ENCODE data around the gene CD244. TPM values are rescaled to one million over a fixed set of nuclear protein-coding genes. Genes with fewer than 3 reads are reported as not detected.

The CD244 gene
- total RNA-seq, 5 donors from 2014 or later (not counting 1 experiment from before 2014, with no cell fraction given), result 1.1 to 12.4 (median 2.9) TPM

DNA sequence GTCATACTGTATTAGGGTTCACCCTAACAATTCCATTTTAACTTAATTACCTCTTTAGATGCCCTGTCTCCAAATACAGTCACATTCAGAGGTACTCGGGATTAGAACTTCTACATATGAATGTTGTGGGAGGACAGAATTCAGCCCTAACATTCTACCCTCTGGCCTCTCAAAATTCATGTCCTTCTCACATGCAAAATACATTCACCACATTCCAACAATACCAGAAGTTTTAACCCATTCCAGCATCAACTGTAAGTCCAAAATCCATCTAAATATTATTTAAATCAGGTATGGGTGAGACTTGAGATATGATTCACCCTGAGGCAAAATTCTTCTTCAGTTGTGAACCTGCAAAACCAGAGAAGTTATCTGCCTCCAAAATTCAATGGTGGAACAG, 52.2 kb downstream of the CD244 start:
- Mint-ChIP-seq H3K27ac (peak overlapping the region in 1 of 2 donors; percentile 12), H3K36me3 (peaks cover 79% of the 10 kb centered on the region), H3K27me3 (no peaks in the 10 kb centered on the region), H3K9me3 (peaks cover 7 to 17% (median 9%) of the 10 kb centered on the region in 3 donors), H3K4me3 (no peak overlapping the region), H3K4me1 (peaks cover 75 to 79% (median 77%) of the 10 kb centered on the region in 3 donors)
- ChIA-PET POLR2A (no interaction called here), CTCF (interaction anchor here in 1 of 2 donors (0.6 kb wide), 1 partner anchor 191 kb away, joined by 3 read pairs; no protein-coding TSS in a partner anchor)
- peaks cover 8 to 86% of the 10 kb centered on the region in 2 donors for H3K36me3 ChIP-seq (ENCODE audit: control insufficient read depth in 2 of 2, extremely low read depth in 1 of 2, insufficient read depth in 1 of 2, low read length in 1 of 2)
- H3K4me1 ChIP-seq (ENCODE audit: control insufficient read depth in 1 of 2, extremely low read depth in 1 of 2, insufficient read depth in 2 of 2, low read length in 2 of 2), result peaks cover 0 to 33% of the 10 kb centered on the region in 2 experiments
- no peak overlapping the region for H3K4me3 ChIP-seq (ENCODE audit: control insufficient read depth in 1 of 2, extremely low read depth in 1 of 2, low read length in 1 of 2)
- WGBS (ENCODE audit: insufficient coverage), result no CpG with 5 or more reads among the region's 1 CpG
- DNase-seq (no peak), ATAC-seq (replicated peaks in 1 of 4) (no peak)
- H3K9me3 ChIP-seq, result peaks cover 5% of the 10 kb centered on the region
- no peak overlapping the region for H3K27ac ChIP-seq (ENCODE audit: low read length)
- H3K27me3 ChIP-seq (replicated peaks in 1 of 2; ENCODE audit: control insufficient read depth in 2 of 2, extremely low read depth in 1 of 2, insufficient read depth in 2 of 2, low read length in 1 of 2), result no peaks in the 10 kb centered on the region

DNA sequence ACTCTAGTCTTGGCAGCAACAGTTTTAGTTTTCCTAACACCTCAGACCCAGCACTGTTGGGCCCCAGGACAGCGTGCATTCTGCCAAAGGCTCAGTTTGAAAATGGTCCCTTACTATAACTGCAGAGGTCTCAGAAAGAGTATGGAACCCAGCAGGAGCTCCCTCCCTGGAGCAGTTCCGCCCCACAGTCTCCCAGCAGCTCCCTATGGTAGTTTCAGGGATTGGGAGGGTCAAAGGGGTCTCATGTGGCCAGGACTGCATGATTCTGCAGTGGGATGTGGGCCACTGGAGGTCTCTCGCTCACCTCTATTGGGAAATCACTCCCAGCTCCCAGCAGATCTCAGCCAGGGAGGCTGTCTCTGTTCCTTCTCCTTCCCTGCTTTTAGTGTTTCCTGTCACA, 54.4 kb downstream of the CD244 start:
- ATAC-seq (replicated peaks in 1 of 4) (no peak), DNase-seq (no peak)
- Mint-ChIP-seq H3K27me3 (no peaks in the 10 kb centered on the region), H3K9me3 (peaks cover 7 to 18% (median 9%) of the 10 kb centered on the region in 3 donors), H3K4me1 (peaks cover 90 to 94% (median 91%) of the 10 kb centered on the region in 3 donors), H3K36me3 (peaks cover 85% of the 10 kb centered on the region), H3K27ac (peak overlapping the region; percentile 25 to 68), H3K4me3 (peak overlapping the region in 1 of 3 donors; percentile 71)
- Histone ChIP-seq H3K27me3 (replicated peaks in 1 of 2; ENCODE audit: control insufficient read depth in 2 of 2, extremely low read depth in 1 of 2, insufficient read depth in 2 of 2, low read length in 1 of 2) (no peaks in the 10 kb centered on the region), H3K27ac (ENCODE audit: low read length) (no peak overlapping the region), H3K4me1 (ENCODE audit: control insufficient read depth in 1 of 2, extremely low read depth in 1 of 2, insufficient read depth in 2 of 2, low read length in 2 of 2) (peaks cover 0 to 32% of the 10 kb centered on the region in 2 experiments), H3K9me3 (peaks cover 12% of the 10 kb centered on the region), H3K36me3 (ENCODE audit: control insufficient read depth in 2 of 2, extremely low read depth in 1 of 2, insufficient read depth in 1 of 2, low read length in 1 of 2) (peaks cover 6 to 68% of the 10 kb centered on the region in 2 donors), H3K4me3 (ENCODE audit: control insufficient read depth in 1 of 2, extremely low read depth in 1 of 2, low read length in 1 of 2) (no peak overlapping the region)
- POLR2A ChIA-PET, result no interaction called here
- WGBS (ENCODE audit: insufficient coverage), result 100% methylated on average over 1 of the region's 3 CpGs
- CTCF ChIA-PET, result interaction anchor here in 1 of 2 donors (0.5 to 0.6 kb wide), 2 partner anchors 22 to 125 kb away, joined by 3 read pairs; no protein-coding TSS in a partner anchor

DNA sequence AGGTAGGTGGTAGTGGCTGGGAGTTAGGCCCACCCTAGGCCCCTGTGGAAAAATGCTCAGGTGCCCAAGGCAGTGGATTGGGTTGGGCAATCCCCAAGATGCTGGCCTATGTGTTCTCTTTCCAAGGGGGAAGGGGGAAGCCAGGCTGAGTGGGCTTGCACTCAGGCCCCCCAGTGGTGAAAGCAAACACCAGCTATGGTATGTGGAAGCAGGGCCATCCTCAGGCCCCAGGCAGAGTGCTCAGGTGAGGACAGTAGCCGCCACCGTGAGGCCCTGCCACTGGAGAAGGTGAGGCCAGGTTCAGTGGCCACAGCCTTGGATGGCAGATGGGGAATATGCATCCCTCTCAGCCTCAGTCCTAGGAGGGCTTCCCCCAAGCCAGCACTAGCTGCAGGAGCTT, 54.9 kb downstream of the CD244 start:
- Histone ChIP-seq H3K9me3 (peaks cover 12% of the 10 kb centered on the region), H3K36me3 (ENCODE audit: control insufficient read depth in 2 of 2, extremely low read depth in 1 of 2, insufficient read depth in 1 of 2, low read length in 1 of 2) (peaks cover 6 to 69% of the 10 kb centered on the region in 2 donors), H3K4me3 (ENCODE audit: control insufficient read depth in 1 of 2, extremely low read depth in 1 of 2, low read length in 1 of 2) (no peak overlapping the region), H3K27me3 (replicated peaks in 1 of 2; ENCODE audit: control insufficient read depth in 2 of 2, extremely low read depth in 1 of 2, insufficient read depth in 2 of 2, low read length in 1 of 2) (no peaks in the 10 kb centered on the region), H3K27ac (ENCODE audit: low read length) (no peak overlapping the region), H3K4me1 (ENCODE audit: control insufficient read depth in 1 of 2, extremely low read depth in 1 of 2, insufficient read depth in 2 of 2, low read length in 2 of 2) (peaks cover 2 to 30% of the 10 kb centered on the region in 2 experiments)
- no peak for DNase-seq
- CTCF ChIA-PET, result interaction anchor here in 1 of 2 donors (0.5 kb wide), 1 partner anchor 124 kb away, joined by 3 read pairs; no protein-coding TSS in a partner anchor
- Mint-ChIP-seq H3K9me3 (peaks cover 7 to 18% (median 9%) of the 10 kb centered on the region in 3 donors), H3K4me3 (peak overlapping the region in 1 of 3 donors; percentile 71), H3K27ac (peak overlapping the region; percentile 70 to 80), H3K27me3 (no peaks in the 10 kb centered on the region), H3K36me3 (peaks cover 84% of the 10 kb centered on the region), H3K4me1 (peaks cover 89 to 97% (median 89%) of the 10 kb centered on the region in 3 donors)
- WGBS (ENCODE audit: insufficient coverage), result 100% methylated on average over 2 of the region's 2 CpGs
- peak in 1 of 4 experiments; percentile 6 for ATAC-seq (replicated peaks in 1 of 4)
- POLR2A ChIA-PET, result no interaction called here

GRCh38 chr1:160807247-160807646, 55.4 kb downstream of the CD244 start:
- Mint-ChIP-seq H3K27me3 (no peaks in the 10 kb centered on the region), H3K9me3 (peaks cover 7 to 18% (median 9%) of the 10 kb centered on the region in 3 donors), H3K27ac (peak overlapping the region; percentile 70 to 80), H3K36me3 (peaks cover 85% of the 10 kb centered on the region), H3K4me3 (peak overlapping the region in 2 of 3 donors; percentile 29 to 71), H3K4me1 (peaks cover 88 to 96% (median 90%) of the 10 kb centered on the region in 3 donors)
- ChIA-PET POLR2A (interaction anchor here in 1 of 2 donors (1.6 kb wide), 1 partner anchor 9 kb away, joined by 6 read pairs; no protein-coding TSS in a partner anchor), CTCF (interaction anchor here (0.8 to 3.0 kb wide), 6 partner anchors 11 to 134 kb away, joined by 3 to 19 read pairs (median 4); partner anchors contain the start of gene LY9 (in 1 of the 2))
- Histone ChIP-seq H3K27ac (ENCODE audit: low read length) (no peak overlapping the region), H3K4me3 (ENCODE audit: control insufficient read depth in 1 of 2, extremely low read depth in 1 of 2, low read length in 1 of 2) (no peak overlapping the region), H3K27me3 (replicated peaks in 1 of 2; ENCODE audit: control insufficient read depth in 2 of 2, extremely low read depth in 1 of 2, insufficient read depth in 2 of 2, low read length in 1 of 2) (no peaks in the 10 kb centered on the region), H3K4me1 (ENCODE audit: control insufficient read depth in 1 of 2, extremely low read depth in 1 of 2, insufficient read depth in 2 of 2, low read length in 2 of 2) (peaks cover 4 to 32% of the 10 kb centered on the region in 2 experiments), H3K9me3 (peaks cover 12% of the 10 kb centered on the region), H3K36me3 (ENCODE audit: control insufficient read depth in 2 of 2, extremely low read depth in 1 of 2, insufficient read depth in 1 of 2, low read length in 1 of 2) (peaks cover 8 to 72% of the 10 kb centered on the region in 2 donors)
- WGBS (ENCODE audit: insufficient coverage), result 75% methylated on average over 3 of the region's 3 CpGs
- no peak for DNase-seq
- ATAC-seq (replicated peaks in 1 of 4), result no peak

- peaks cover 7 to 18% (median 9%) of the 10 kb centered on the region in 3 donors for H3K9me3 Mint-ChIP-seq
- H3K4me3 ChIP-seq (ENCODE audit: control insufficient read depth in 1 of 2, extremely low read depth in 1 of 2, low read length in 1 of 2), result no peak overlapping the region
- peaks cover 13 to 72% of the 10 kb centered on the region in 2 donors for H3K36me3 ChIP-seq (ENCODE audit: control insufficient read depth in 2 of 2, extremely low read depth in 1 of 2, insufficient read depth in 1 of 2, low read length in 1 of 2)
- H3K27me3 ChIP-seq (replicated peaks in 1 of 2; ENCODE audit: control insufficient read depth in 2 of 2, extremely low read depth in 1 of 2, insufficient read depth in 2 of 2, low read length in 1 of 2), result no peaks in the 10 kb centered on the region
- ChIA-PET CTCF (interaction anchor here (0.6 to 3.0 kb wide), 8 partner anchors 10 to 134 kb away, joined by 3 to 19 read pairs (median 4); partner anchors contain the start of gene LY9 (in 1 of the 2)), POLR2A (interaction anchor here (0.6 to 1.6 kb wide), 3 partner anchors 9 to 124 kb away, joined by 5 to 6 read pairs (median 6); partner anchors contain the start of gene LY9 (in 1 of the 2))
- peaks cover 80% of the 10 kb centered on the region for H3K36me3 Mint-ChIP-seq
- peak overlapping the region in 2 of 3 donors; percentile 29 to 71 for H3K4me3 Mint-ChIP-seq
- H3K27ac Mint-ChIP-seq, result peak overlapping the region; percentile 70 to 80
- H3K27me3 Mint-ChIP-seq, result no peaks in the 10 kb centered on the region
- DNase-seq (no peak), ATAC-seq (replicated peaks in 1 of 4) (no peak)
- H3K27ac ChIP-seq (ENCODE audit: low read length), result no peak overlapping the region
- H3K9me3 ChIP-seq, result peaks cover 12% of the 10 kb centered on the region
- H3K4me1 ChIP-seq (ENCODE audit: control insufficient read depth in 1 of 2, extremely low read depth in 1 of 2, insufficient read depth in 2 of 2, low read length in 2 of 2), result peaks cover 7 to 36% of the 10 kb centered on the region in 2 experiments
- H3K4me1 Mint-ChIP-seq, result peaks cover 84 to 91% (median 85%) of the 10 kb centered on the region in 3 donors
These were observed 55.9 kb downstream of the CD244 start for GRCh38 chr1:160806784-160807183.

DNA sequence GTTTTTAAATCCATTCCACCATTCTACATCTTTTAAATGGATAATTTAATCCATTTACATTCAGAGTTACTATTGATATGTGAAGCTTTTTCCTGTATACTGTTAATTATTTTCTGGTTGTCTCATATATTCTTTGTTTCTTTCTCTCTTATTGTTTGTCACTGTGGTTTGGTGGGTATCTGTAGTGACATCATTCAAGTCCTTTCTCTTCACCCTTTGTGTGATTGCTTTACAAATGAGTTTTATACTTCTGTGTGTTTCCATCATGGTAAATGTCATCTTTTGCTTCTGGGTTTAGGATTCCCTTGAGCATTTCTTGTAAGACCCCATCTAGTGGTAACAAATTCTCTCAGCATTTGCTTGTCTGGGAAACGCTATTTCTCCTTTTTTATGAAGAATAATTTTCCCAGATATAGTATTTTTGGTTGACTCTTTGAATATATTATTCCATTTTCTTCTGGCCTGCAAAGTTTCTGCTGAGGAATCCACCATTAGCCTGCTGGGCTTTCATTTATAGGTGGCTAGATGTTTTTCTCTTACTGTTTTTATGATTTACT, 56.5 kb downstream of the CD244 start:
- no peak overlapping the region for H3K4me3 ChIP-seq (ENCODE audit: control insufficient read depth in 1 of 2, extremely low read depth in 1 of 2, low read length in 1 of 2)
- Mint-ChIP-seq H3K9me3 (peaks cover 7 to 18% (median 9%) of the 10 kb centered on the region in 3 donors), H3K27ac (peak overlapping the region in 1 of 2 donors; percentile 69), H3K36me3 (peaks cover 80% of the 10 kb centered on the region), H3K4me1 (peaks cover 84 to 91% (median 85%) of the 10 kb centered on the region in 3 donors), H3K4me3 (peak overlapping the region in 2 of 3 donors; percentile 41 to 71), H3K27me3 (no peaks in the 10 kb centered on the region)
- ATAC-seq (replicated peaks in 1 of 4), result peak in 1 of 4 experiments; percentile 46
- H3K36me3 ChIP-seq (ENCODE audit: control insufficient read depth in 2 of 2, extremely low read depth in 1 of 2, insufficient read depth in 1 of 2, low read length in 1 of 2), result peaks cover 13 to 69% of the 10 kb centered on the region in 2 donors
- no peak overlapping the region for H3K27ac ChIP-seq (ENCODE audit: low read length)
- no CpG with 5 or more reads among the region's 1 CpG for WGBS (ENCODE audit: insufficient coverage)
- H3K4me1 ChIP-seq (ENCODE audit: control insufficient read depth in 1 of 2, extremely low read depth in 1 of 2, insufficient read depth in 2 of 2, low read length in 2 of 2), result peaks cover 12 to 38% of the 10 kb centered on the region in 2 experiments
- peak in 1 of 35 experiments; percentile 22 for DNase-seq
- H3K9me3 ChIP-seq, result peaks cover 12% of the 10 kb centered on the region
- ChIA-PET POLR2A (interaction anchor here (0.6 to 1.6 kb wide), 9 partner anchors 8 to 349 kb away, joined by 3 to 11 read pairs (median 6); partner anchors contain the start of gene LY9 (in 1 of the 2)), CTCF (interaction anchor here (0.6 to 3.0 kb wide), 14 partner anchors 10 to 307 kb away, joined by 3 to 19 read pairs (median 4); partner anchors contain the start of gene LY9 (in 1 of the 2))
- H3K27me3 ChIP-seq (replicated peaks in 1 of 2; ENCODE audit: control insufficient read depth in 2 of 2, extremely low read depth in 1 of 2, insufficient read depth in 2 of 2, low read length in 1 of 2), result no peaks in the 10 kb centered on the region

All from T-cell (primary cell).